Measurements from ENCODE around the gene SELPLG.

SELPLG gene

DNA sequence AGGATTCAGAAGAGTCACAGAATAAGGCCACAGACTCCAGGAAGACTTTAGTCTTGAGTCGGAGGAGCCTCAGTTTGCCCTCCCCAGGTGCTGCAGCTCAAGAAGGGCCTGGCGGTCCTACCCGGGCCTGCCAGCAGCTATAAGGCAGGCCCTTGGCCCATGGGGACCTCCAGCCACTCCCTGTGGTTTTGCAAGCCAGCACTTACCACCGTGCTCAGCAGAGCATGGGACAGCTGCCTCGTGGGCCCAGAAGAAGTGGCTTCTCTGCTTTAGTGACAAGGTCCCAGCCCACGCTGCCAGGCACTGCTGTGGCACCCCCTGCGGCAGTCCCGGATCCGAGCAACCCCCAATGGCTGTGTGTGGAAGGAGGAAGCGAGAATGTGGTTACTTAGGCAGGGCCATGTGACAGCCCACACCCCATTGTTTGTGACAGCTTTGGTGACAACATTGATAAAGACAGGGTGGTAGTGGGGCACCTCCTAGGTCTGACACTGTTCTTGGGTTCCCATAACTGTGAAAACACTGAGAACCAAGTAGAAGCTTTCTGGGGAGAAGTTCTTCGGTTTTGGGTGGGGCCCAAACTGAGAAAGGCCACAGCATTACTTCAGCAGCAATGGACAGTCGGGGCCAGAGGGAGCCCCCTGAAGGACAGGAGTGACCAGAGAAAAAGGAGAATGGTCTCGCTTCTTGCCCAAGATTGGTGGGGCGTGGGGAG lies at the start of gene SELPLG:
TSS of gene SELPLG (minus strand) at position 361 of the 715 bp plus-strand sequence. CDS start 9,587 bp downstream, outside the sequence.
- no peak for DNase-seq (ENCODE audit: low read depth, low spot score)
- in situ Hi-C loops (cut with HindIII; ENCODE audit: low sequenced_read_pairs): no loop called here
- no peak for TF ChIP-seq CTCF (IDR thresholded peaks at IDR 0.05; ENCODE audit: low read depth, low read length)
- H3K4me3 ChIP-seq (ENCODE audit: low read depth, low read length): no peak within 1 kb of the TSS

- in situ Hi-C loops (cut with HindIII; ENCODE audit: low sequenced_read_pairs): no loop called here
- no peak for DNase-seq (ENCODE audit: low read depth, low spot score)
- no peak for TF ChIP-seq CTCF (IDR thresholded peaks at IDR 0.05; ENCODE audit: low read depth, low read length)
- no peak overlapping the region for H3K4me3 ChIP-seq (ENCODE audit: low read depth, low read length)
Observed at GRCh38 chr12:108681317-108681716, 47.6 kb upstream of the SELPLG start.

DNA sequence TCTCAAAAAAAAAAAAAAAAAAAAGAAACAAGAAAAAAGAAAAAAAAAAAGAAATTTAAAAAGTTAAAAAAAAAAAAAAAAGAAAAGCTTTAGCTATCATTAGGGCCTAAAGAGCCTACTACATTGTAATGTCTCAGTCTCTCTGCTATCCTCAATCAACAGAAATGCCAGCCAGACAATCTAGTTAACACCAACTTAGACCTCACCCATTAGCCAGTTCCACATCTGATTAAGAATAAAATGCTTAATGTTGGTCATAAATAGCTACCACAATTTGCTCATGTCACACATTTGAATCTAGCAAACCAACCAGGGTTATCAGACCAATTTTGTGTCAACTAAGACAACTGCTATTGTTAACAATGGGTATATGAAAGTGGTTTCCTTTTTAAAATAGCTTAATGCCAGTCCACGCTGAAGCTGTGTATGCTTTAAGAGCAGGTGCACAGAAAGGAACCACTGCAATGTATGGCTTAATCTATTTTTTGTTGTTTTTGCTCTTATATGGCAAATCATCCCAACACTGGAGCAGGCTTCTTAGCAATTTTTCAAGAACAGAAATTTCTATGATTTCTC lies 45.5 kb upstream of the SELPLG start:
- no peak for DNase-seq (ENCODE audit: low read depth, low spot score)
- in situ Hi-C loops (cut with HindIII; ENCODE audit: low sequenced_read_pairs): no loop called here
- H3K4me3 ChIP-seq (ENCODE audit: low read depth, low read length): no peak overlapping the region
- TF ChIP-seq CTCF (IDR thresholded peaks at IDR 0.05; ENCODE audit: low read depth, low read length): no peak

- no peak for TF ChIP-seq CTCF (IDR thresholded peaks at IDR 0.05; ENCODE audit: low read depth, low read length)
- in situ Hi-C loops (cut with HindIII; ENCODE audit: low sequenced_read_pairs): no loop called here
- H3K4me3 ChIP-seq (ENCODE audit: low read depth, low read length): no peak overlapping the region
- no peak for DNase-seq (ENCODE audit: low read depth, low spot score)
Observed at GRCh38 chr12:108678104-108678730, 44.5 kb upstream of the SELPLG start.

DNA sequence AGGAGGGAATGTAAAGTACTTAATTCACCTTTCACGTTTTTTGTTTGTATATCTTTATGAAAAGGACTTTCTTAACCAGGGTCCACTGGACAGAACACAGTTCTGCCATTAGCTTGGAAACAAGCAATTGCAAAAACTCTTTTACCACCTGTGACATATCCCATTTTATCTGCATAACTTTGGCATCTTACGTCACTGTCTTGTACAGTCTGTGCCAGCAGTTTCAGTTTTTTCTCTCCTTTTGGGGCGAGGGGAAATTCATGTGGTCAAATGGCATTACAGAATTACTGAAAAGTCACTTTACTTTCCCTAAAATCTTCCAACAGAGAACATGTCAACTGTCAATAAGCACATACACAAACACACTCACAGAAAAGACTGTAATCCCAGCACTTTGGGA lies 43.7 kb upstream of the SELPLG start:
- no peak for DNase-seq (ENCODE audit: low read depth, low spot score)
- H3K4me3 ChIP-seq (ENCODE audit: low read depth, low read length): no peak overlapping the region
- no peak for TF ChIP-seq CTCF (IDR thresholded peaks at IDR 0.05; ENCODE audit: low read depth, low read length)
- in situ Hi-C loops (cut with HindIII; ENCODE audit: low sequenced_read_pairs): no loop called here

- no peak for TF ChIP-seq CTCF (IDR thresholded peaks at IDR 0.05; ENCODE audit: low read depth, low read length)
- no peak overlapping the region for H3K4me3 ChIP-seq (ENCODE audit: low read depth, low read length)
- DNase-seq (ENCODE audit: low read depth, low spot score): no peak
- in situ Hi-C loops (cut with HindIII; ENCODE audit: low sequenced_read_pairs): no loop called here
Observed at GRCh38 chr12:108676707-108677106, 43.0 kb upstream of the SELPLG start.
